H1 (cell line): Measurements from ENCODE around the gene RASL10A. TPM values are rescaled to one million over a fixed set of nuclear protein-coding genes. Genes with fewer than 3 reads are reported as not detected.
A peak's percentile ranks its signal among the peaks of the same experiment; 100 is the strongest.

Source experiments
- CTCF ChIA-PET: fragments of 300-600 bp; sonication (Branson Sonifier 250); formaldehyde crosslinking; loops from one replicate; lab custom pipeline; 2021; ENCODE audit not compliant: partially characterized antibody; lab: Charles Lee
- POLR2A ChIA-PET: fragments of 300-600 bp; sonication (Branson Sonifier 250); formaldehyde crosslinking; loops from one replicate; lab custom pipeline; 2021; ENCODE audit warnings: inconsistent platforms; ENCODE audit not compliant: partially characterized antibody; lab: Charles Lee
- DNase-seq, 2 experiments: peaks; one replicate each; pipeline versions ENCODE4 v3.0.0 to v3.0.0-alpha.2; 2010 to 2022; ENCODE audit warnings: low spot score in 2 of 2, low read depth in 1 of 2, mixed read lengths in 1 of 2
- FAIRE-seq: peaks from 2 replicates; lab custom pipeline; 2011; peaks lifted over from hg19 to GRCh38; lab: Jason Lieb, UNC
- H2AFZ ChIP-seq: 2 replicates; pipeline ENCODE4 v1.8.1; 2012; ENCODE audit warnings: low read length, inconsistent platforms
- H2AK5ac ChIP-seq: 2 replicates; pipeline ENCODE4 v1.6.1; 2013; ENCODE audit warnings: low read depth, low read length
- H2BK120ac ChIP-seq: replicated peaks from 2 replicates; pipeline ENCODE3; 2013; ENCODE audit warnings: low read depth, low read length, inconsistent platforms
- H2BK12ac ChIP-seq: 2 replicates; pipeline ENCODE4 v1.6.1; 2013; ENCODE audit warnings: low read depth, low read length
- H2BK15ac ChIP-seq: 2 replicates; pipeline ENCODE4 v1.6.1; 2013; ENCODE audit warnings: low read length
- H2BK20ac ChIP-seq: 2 replicates; pipeline ENCODE4 v1.6.1; 2013; ENCODE audit warnings: low read length
- H2BK5ac ChIP-seq: 2 replicates; pipeline ENCODE4 v1.6.1; 2013; ENCODE audit warnings: low read depth, low read length
- H3K14ac ChIP-seq: 2 replicates; pipeline ENCODE4 v1.6.1; 2013; ENCODE audit warnings: inconsistent platforms; ENCODE audit not compliant: insufficient read length
- H3K18ac ChIP-seq: 2 replicates; pipeline ENCODE4 v1.6.1; 2013; ENCODE audit warnings: low read length; ENCODE audit errors: extremely low read depth
- H3K23ac ChIP-seq: 2 replicates; pipeline ENCODE4 v1.6.1; 2013; ENCODE audit warnings: inconsistent platforms; ENCODE audit not compliant: insufficient read length
- H3K23me2 ChIP-seq: 2 replicates; pipeline ENCODE4 v1.6.1; 2013; ENCODE audit warnings: low read depth, low read length
- H3K27ac ChIP-seq: 2 replicates; pipeline ENCODE4 v1.6.1; 2011; ENCODE audit warnings: low read depth, low read length, inconsistent platforms
- H3K27me3 ChIP-seq, 4 experiments: replicated peaks in 1 of 4; 1 replicate in 1 of 4; 2 replicates in 3 of 4; pipeline versions ENCODE4 v1.6.1 to v1.8.1; 2011 to 2013; ENCODE audit warnings: low read length in 3 of 4, mild to moderate bottlenecking in 3 of 4, inconsistent platforms in 2 of 4, mixed read lengths in 2 of 4, moderate library complexity in 1 of 4; ENCODE audit not compliant: control insufficient read depth in 3 of 4, insufficient read depth in 3 of 4; ENCODE audit errors: extremely low read depth in 1 of 4
- H3K36me3 ChIP-seq, 4 experiments: 2 replicates each; pipeline versions ENCODE4 v1.6.1 to v1.8.1; 2011 to 2013; ENCODE audit warnings: mild to moderate bottlenecking in 4 of 4, low read length in 3 of 4, moderate library complexity in 2 of 4, control low read depth in 1 of 4, inconsistent platforms in 1 of 4; ENCODE audit not compliant: insufficient read depth in 4 of 4, control insufficient read depth in 2 of 4
- H3K4ac ChIP-seq: replicated peaks from 2 replicates; pipeline ENCODE3; 2013; ENCODE audit warnings: low read length, low read depth, mixed read lengths, inconsistent platforms; ENCODE audit not compliant: insufficient read length
- H3K4me1 ChIP-seq, 4 experiments: replicated peaks in 1 of 4; 1 replicate in 1 of 4; 2 replicates in 3 of 4; pipeline versions ENCODE4 v1.6.1 to v1.8.1; 2011 to 2013; ENCODE audit warnings: low read length in 3 of 4, inconsistent platforms in 2 of 4, mixed read lengths in 1 of 4; ENCODE audit not compliant: insufficient read depth in 4 of 4, control insufficient read depth in 3 of 4
- H3K4me2 ChIP-seq, 2 experiments: 2 replicates each; pipeline versions ENCODE4 v1.6.1 to v1.8.1; 2011 to 2013; ENCODE audit warnings: low read depth in 2 of 2, low read length in 2 of 2, control low read depth in 1 of 2, inconsistent platforms in 1 of 2, mild to moderate bottlenecking in 1 of 2; ENCODE audit not compliant: insufficient read depth in 1 of 2
- H3K4me3 ChIP-seq, 4 experiments: fragments of 200-600, 300-600 bp in 1 of 4; sonication (generic), shearing (Covaris generic), sonication (Bioruptor Twin) in 1 of 4; 2 replicates each; pipeline versions ENCODE4 v1.5.1 to v1.8.1; 2011 to 2016; ENCODE audit warnings: low read length in 4 of 4, low read depth in 3 of 4, control low read depth in 2 of 4, inconsistent platforms in 2 of 4, mild to moderate bottlenecking in 2 of 4, mixed read lengths in 1 of 4, moderate library complexity in 1 of 4; ENCODE audit not compliant: insufficient read depth in 2 of 4; ENCODE audit errors: extremely low read depth in 1 of 4
- H3K56ac ChIP-seq: replicated peaks from 2 replicates; pipeline ENCODE3; 2013; ENCODE audit warnings: low read depth, mild to moderate bottlenecking, mixed read lengths, low read length, inconsistent platforms; ENCODE audit not compliant: insufficient read length
- H3K79me1 ChIP-seq: 2 replicates; pipeline ENCODE4 v1.6.1; 2013; ENCODE audit warnings: low read depth, low read length, control low read depth
- H3K79me2 ChIP-seq, 2 experiments: 2 replicates each; pipeline versions ENCODE4 v1.6.1 to v1.8.1; 2012 to 2013; ENCODE audit warnings: low read length in 2 of 2, mild to moderate bottlenecking in 2 of 2, inconsistent platforms in 1 of 2; ENCODE audit not compliant: insufficient read depth in 2 of 2, control insufficient read depth in 1 of 2
- H3K9ac ChIP-seq, 4 experiments: replicated peaks in 1 of 4; 1 replicate in 1 of 4; 2 replicates in 3 of 4; pipeline versions ENCODE4 v1.6.1 to v1.8.1; 2011 to 2013; ENCODE audit warnings: low read depth in 3 of 4, low read length in 3 of 4, control low read depth in 2 of 4, mild to moderate bottlenecking in 2 of 4, moderate library complexity in 2 of 4, inconsistent platforms in 1 of 4; ENCODE audit errors: extremely low read depth in 1 of 4
- H3K9me3 ChIP-seq, 2 experiments: 2 replicates each; pipeline versions ENCODE4 v1.6.1 to v1.8.1; 2012 to 2013; ENCODE audit warnings: mild to moderate bottlenecking in 2 of 2, moderate library complexity in 2 of 2, control low read depth in 1 of 2, inconsistent platforms in 1 of 2, low read depth in 1 of 2, low read length in 1 of 2, mixed read lengths in 1 of 2; ENCODE audit not compliant: insufficient read depth in 2 of 2
- H4K20me1 ChIP-seq, 2 experiments: replicated peaks in 1 of 2; 2 replicates each; pipeline versions ENCODE3 to v1.8.1; 2011 to 2013; ENCODE audit warnings: inconsistent platforms in 2 of 2, low read length in 2 of 2, mild to moderate bottlenecking in 1 of 2; ENCODE audit not compliant: insufficient read depth in 2 of 2, control insufficient read depth in 1 of 2
- H4K5ac ChIP-seq: 2 replicates; pipeline ENCODE4 v1.6.1; 2013; ENCODE audit warnings: low read length, low read depth, mixed read lengths, inconsistent platforms; ENCODE audit not compliant: insufficient read length
- H4K8ac ChIP-seq: 2 replicates; pipeline ENCODE4 v1.8.0; 2013; ENCODE audit warnings: mild to moderate bottlenecking, moderate library complexity, low read length, inconsistent platforms; ENCODE audit not compliant: insufficient read depth; ENCODE audit errors: extremely low read depth
- H4K91ac ChIP-seq: replicated peaks from 2 replicates; pipeline ENCODE3; 2013; ENCODE audit warnings: low read length, mixed read lengths, inconsistent platforms; ENCODE audit not compliant: insufficient read length
- KDM1A ChIP-seq: fragments of 200-600, 300-600 bp; sonication (generic); IDR thresholded peaks from 2 replicates; pipeline ENCODE4 v1.7.1; 2016; ENCODE audit warnings: mild to moderate bottlenecking, low read length, borderline replicate concordance
- SRF ChIP-seq: IDR thresholded peaks from 2 replicates; pipeline ENCODE4 v1.6.1; 2011; ENCODE audit warnings: mild to moderate bottlenecking, low read depth, low read length, moderate library complexity
- WGBS, 2 experiments: shearing (Covaris generic) in 1 of 2; methylation state at CpG; one replicate each; pipeline versions ENCODE4 v1.1.6 to v1.1.7; 2013 to 2015; ENCODE audit warnings: low lambda C conversion rate in 2 of 2, mixed read lengths in 2 of 2, inconsistent platforms in 1 of 2, low coverage in 1 of 2, missing lambda C conversion rate in 1 of 2; ENCODE audit not compliant: insufficient replicate concordance in 2 of 2, insufficient coverage in 1 of 2, insufficient read length in 1 of 2; ENCODE audit errors: extremely low coverage in 1 of 2, missing lambda C conversion rate in 1 of 2; 5-methylcytosine and 5-hydroxymethylcytosine counted together
- polyA plus RNA-seq, 7 experiments: library from polyadenylated mRNA; depleted of rRNA in 3 of 7; stranded (reverse) in 5 of 7; unstranded in 2 of 7; fragments of >200 nt in 5 of 7; fragments of 200-250 nt in 2 of 7; gene quantifications; 1 replicate in 5 of 7; 2 replicates in 1 of 7; 4 replicates in 1 of 7; pipeline versions ENCODE4 v1.2.1 to v1.2.3, GENCODE V29; 2011 to 2013; ENCODE audit warnings: missing spikeins in 2 of 7, mixed read lengths in 2 of 7
- total RNA-seq: library from RNA; stranded (reverse); fragmentation: NEBNext Ultra II Directional; extraction: Animal tissue kit (Norgen Biotek cat#: 25700); gene quantifications from 2 replicates; pipeline ENCODE4 v1.2.1, GENCODE V29; 2021

RASL10A gene
- total and polyA plus RNA-seq, 2 of the 8 experiments (the other 6 are each of a cell fraction or from before 2014, with no cell fraction given) = 1.1 to 1.5 TPM

GRCh38 chr22:29307596-29308147 is 7.8 kb downstream of the RASL10A start:
- H4K5ac ChIP-seq = no peak overlapping the region
- H4K91ac ChIP-seq = peak overlapping the region; percentile 65
- peak overlapping the region; percentile 93; the same call in 1 of the 2 replicates for H2AK5ac ChIP-seq
- no peak overlapping the region for H3K14ac ChIP-seq
- CTCF ChIA-PET = interaction anchor here (1.1 to 2.2 kb wide), 2 partner anchors 10 to 34 kb away, joined by 3 to 10 read pairs; no protein-coding TSS in a partner anchor
- peak overlapping the region; percentile 40 to 68 (median 52) for H3K4me3 ChIP-seq
- H3K4ac ChIP-seq = peak overlapping the region; percentile 69
- no peak overlapping the region for H3K23ac ChIP-seq
- no peak overlapping the region for H3K27ac ChIP-seq
- peak overlapping the region; percentile 72 to 74 for H3K4me2 ChIP-seq
- 82% methylated on average over 19 of the region's 20 CpGs; no CpG with 5 or more reads in 1 of the 2 experiments for WGBS, 2 experiments
- H3K36me3 ChIP-seq = no peaks in the 10 kb centered on the region
- peak overlapping the region; percentile 75; the same call in 1 of the 2 replicates for H2BK5ac ChIP-seq
- H3K9me3 ChIP-seq = no peaks in the 10 kb centered on the region
- peak overlapping the region; percentile 88 for H2BK15ac ChIP-seq
- H3K4me1 ChIP-seq = peaks cover 0 to 13% (median 7%) of the 10 kb centered on the region in 4 experiments; a peak in 5 of 7 replicates
- H3K23me2 ChIP-seq = peaks cover 6% of the 10 kb centered on the region; the same call in 1 of the 2 replicates
- FAIRE-seq = no peak
- H2AFZ ChIP-seq = no peak overlapping the region
- no peak overlapping the region for H4K8ac ChIP-seq
- peaks cover 0 to 7% (median 1%) of the 10 kb centered on the region in 4 experiments; a peak in 4 of 7 replicates for H3K27me3 ChIP-seq
- peak overlapping the region; percentile 34 for H3K18ac ChIP-seq
- TF ChIP-seq SRF (no peak), KDM1A (0 out of 2 replicates have a peak, but pooled peaks have one; percentile 3)
- TF ChIP-seq, all 59 proteins: peak for 1
- DNase-seq = no peak
- Histone ChIP-seq H3K56ac (no peak overlapping the region), H3K79me2 (no peaks in the 10 kb centered on the region), H2BK12ac (peak overlapping the region; percentile 96; the same call in 1 of the 2 replicates), H3K9ac (no peak overlapping the region; a peak in 1 of 7 replicates), H4K20me1 (peaks cover 0 to 8% of the 10 kb centered on the region in 2 experiments), H2BK120ac (peak overlapping the region; percentile 90), H3K79me1 (no peaks in the 10 kb centered on the region), H2BK20ac (no peak overlapping the region)
- POLR2A ChIA-PET = interaction anchor here (0.8 to 9.1 kb wide), 7 partner anchors 10 to 272 kb away, joined by 3 to 66 read pairs (median 3); partner anchors contain the start of genes EWSR1 and RHBDD3
